Liver (tissue), 9 donors: ENCODE measurements around the gene TRHDE. TPM values are rescaled to one million over a fixed set of nuclear protein-coding genes. Genes with fewer than 3 reads are reported as not detected.
A peak's percentile ranks its signal among the peaks of the same experiment; 100 is the strongest.

Experiments
- DNase-seq: peaks from one replicate; pipeline ENCODE4 v3.0.0-alpha.2; 2017; ENCODE audit warnings: low spot score
- H3K27ac ChIP-seq, 2 donors: one replicate each; pipeline ENCODE4 v1.7.0; 2013; ENCODE audit warnings: inconsistent platforms in 2 of 2, low read length in 2 of 2, control low read depth in 1 of 2, low read depth in 1 of 2, mild to moderate bottlenecking in 1 of 2
- H3K27me3 ChIP-seq, 4 donors: one replicate each; pipeline versions ENCODE4 v1.6.1 to v1.7.0; 2013; ENCODE audit warnings: low read length in 3 of 4, inconsistent platforms in 1 of 4, mild to moderate bottlenecking in 1 of 4, moderate library complexity in 1 of 4; ENCODE audit not compliant: control insufficient read depth in 4 of 4, insufficient read depth in 4 of 4
- H3K36me3 ChIP-seq, 4 donors: one replicate each; pipeline versions ENCODE4 v1.6.1 to v1.7.0; 2013; ENCODE audit warnings: low read length in 3 of 4, mild to moderate bottlenecking in 3 of 4, low read depth in 1 of 4, moderate library complexity in 1 of 4; ENCODE audit not compliant: control insufficient read depth in 4 of 4, insufficient read depth in 3 of 4
- H3K4me1 ChIP-seq, 4 donors: one replicate each; pipeline versions ENCODE4 v1.6.1 to v1.7.0; 2013; ENCODE audit warnings: low read length in 3 of 4, mild to moderate bottlenecking in 3 of 4, moderate library complexity in 1 of 4; ENCODE audit not compliant: control insufficient read depth in 4 of 4, insufficient read depth in 4 of 4
- H3K4me3 ChIP-seq, 3 donors: one replicate each; pipeline versions ENCODE4 v1.6.1 to v1.7.0; 2013; ENCODE audit warnings: low read length in 3 of 3, control low read depth in 1 of 3, low read depth in 1 of 3, mild to moderate bottlenecking in 1 of 3
- H3K9ac ChIP-seq, 2 donors: one replicate each; pipeline ENCODE4 v1.7.0; 2013; ENCODE audit warnings: low read length in 2 of 2, mild to moderate bottlenecking in 2 of 2, moderate library complexity in 2 of 2, control low read depth in 1 of 2, low read depth in 1 of 2
- H3K9me3 ChIP-seq, 4 donors: one replicate each; pipeline versions ENCODE4 v1.6.1 to v1.7.0; 2013; ENCODE audit warnings: low read length in 3 of 4; ENCODE audit not compliant: control insufficient read depth in 4 of 4
- ATF3 ChIP-seq: IDR thresholded peaks from 2 replicates; pipeline ENCODE4 v1.6.1; 2016; ENCODE audit warnings: antibody characterized with exemption
- CTCF ChIP-seq: fragments of 150-350 bp; IDR thresholded peaks from 2 replicates; pipeline ENCODE4 v1.5.1; 2017; ENCODE audit warnings: improper control_type of control experiment, low read depth, low read length; ENCODE audit not compliant: missing input control
- EGR1 ChIP-seq, 2 donors: IDR thresholded peaks; 2 replicates each; pipeline ENCODE4 v1.6.1; 2016 to 2018; ENCODE audit warnings: antibody characterized with exemption in 2 of 2, low read depth in 2 of 2
- FOXA1 ChIP-seq: IDR thresholded peaks from 2 replicates; pipeline ENCODE4 v1.6.1; 2016; ENCODE audit warnings: antibody characterized with exemption
- FOXA2 ChIP-seq: IDR thresholded peaks from 2 replicates; pipeline ENCODE4 v1.6.1; 2016; ENCODE audit warnings: antibody characterized with exemption
- GABPA ChIP-seq, 2 donors: IDR thresholded peaks in 1 of 2; conservative IDR thresholded peaks in 1 of 2; 2 replicates each; pipeline ENCODE4 v1.6.1; 2016; ENCODE audit warnings: antibody characterized with exemption in 2 of 2, mild to moderate bottlenecking in 1 of 2, moderate library complexity in 1 of 2
- HNF4A ChIP-seq, 2 donors: conservative IDR thresholded peaks; 2 replicates each; pipeline ENCODE4 v1.6.1; 2016; ENCODE audit warnings: antibody characterized with exemption in 2 of 2, mild to moderate bottlenecking in 2 of 2
- HNF4G ChIP-seq: IDR thresholded peaks from 2 replicates; pipeline ENCODE4 v1.6.1; 2016; ENCODE audit warnings: antibody characterized with exemption
- JUND ChIP-seq, 2 donors: IDR thresholded peaks; 2 replicates each; pipeline ENCODE4 v1.6.1; 2016; ENCODE audit warnings: antibody characterized with exemption in 2 of 2
- MAX ChIP-seq: IDR thresholded peaks from 2 replicates; pipeline ENCODE4 v1.6.1; 2016; ENCODE audit warnings: antibody characterized with exemption
- NR2F2 ChIP-seq: IDR thresholded peaks from 2 replicates; pipeline ENCODE4 v1.6.1; 2016; ENCODE audit warnings: antibody characterized with exemption
- RAD21 ChIP-seq, 2 donors: IDR thresholded peaks; 2 replicates each; pipeline ENCODE4 v1.6.1; 2016; ENCODE audit warnings: antibody characterized with exemption in 2 of 2, mild to moderate bottlenecking in 2 of 2
- RXRA ChIP-seq, 2 donors: IDR thresholded peaks; 2 replicates each; pipeline ENCODE4 v1.6.1; 2017 to 2018; ENCODE audit warnings: antibody characterized with exemption in 2 of 2, mild to moderate bottlenecking in 1 of 2
- SP1 ChIP-seq: IDR thresholded peaks from 2 replicates; pipeline ENCODE4 v1.6.1; 2018; ENCODE audit warnings: antibody characterized with exemption, mild to moderate bottlenecking
- TAF1 ChIP-seq: conservative IDR thresholded peaks from 2 replicates; pipeline ENCODE4 v1.6.1; 2016; ENCODE audit warnings: antibody characterized with exemption, mild to moderate bottlenecking
- YY1 ChIP-seq: IDR thresholded peaks from 2 replicates; pipeline ENCODE4 v1.6.1; 2016; ENCODE audit warnings: antibody characterized with exemption, mild to moderate bottlenecking
- WGBS: extraction: QIAGEN DNeasy Blood & Tissue Kit; methylation state at CpG from one replicate; pipeline ENCODE4 v1.1.7; 2013; 5-methylcytosine and 5-hydroxymethylcytosine counted together
- polyA plus RNA-seq, 2 donors: library from polyadenylated mRNA; stranded (reverse) in 1 of 2; unstranded in 1 of 2; fragments of 200-250 nt in 1 of 2; fragments of >200 nt in 1 of 2; fragmentation: Nextera tagmentation in 1 of 2; extraction: Ambion mirVana in 1 of 2; gene quantifications; one replicate each; pipeline versions ENCODE4 v1.2.1 to v1.2.3, GENCODE V29; 2013 to 2015
- total RNA-seq, 2 donors: library from RNA; depleted of rRNA; stranded (reverse); fragments of >200 nt; gene quantifications; one replicate each; pipeline ENCODE4 v1.2.3, GENCODE V29; 2014
- TF ChIP-seq, protein P1 (sequence below): IDR thresholded peaks from 2 replicates; pipeline ENCODE4 v1.6.1; 2016; ENCODE audit warnings: antibody characterized with exemption, mild to moderate bottlenecking
- TF ChIP-seq, protein P2 (sequence below): IDR thresholded peaks from 2 replicates; pipeline ENCODE4 v1.6.1; 2016; ENCODE audit warnings: antibody characterized with exemption
- donor health status: healthy.
- donor health status: healthy.
- donor health status: healthy.
- donor health status: healthy.
- donor health status: healthy.

TRHDE gene
- total and polyA plus RNA-seq, 4 donors = 0.05 to 0.17 (median 0.14) TPM; not detected in 1

DNA sequence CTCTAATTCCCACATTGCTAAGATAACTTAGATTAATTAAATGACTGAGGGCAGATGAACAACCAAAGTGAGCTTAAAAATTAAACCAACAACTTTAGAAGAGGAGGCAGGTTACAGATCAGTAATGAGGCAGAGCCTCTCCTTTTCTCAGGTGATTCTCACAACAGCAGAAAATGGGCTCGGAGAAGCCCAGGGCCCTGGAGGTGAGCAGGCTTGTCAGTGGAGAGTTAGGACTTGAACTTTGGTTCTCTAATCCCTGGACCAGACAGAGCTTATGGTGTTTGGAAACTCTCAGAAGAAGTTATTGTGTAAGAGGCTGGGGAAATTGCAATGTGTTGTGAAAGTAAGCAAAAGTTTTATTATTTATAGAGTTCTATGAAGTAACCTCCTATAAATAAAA, 2.8 kb downstream of the TRHDE start:
- H3K9ac ChIP-seq = no peak overlapping the region
- no peak for DNase-seq
- H3K36me3 ChIP-seq = no peaks in the 10 kb centered on the region
- no peak overlapping the region for H3K4me3 ChIP-seq
- no peaks in the 10 kb centered on the region for H3K9me3 ChIP-seq
- WGBS = 34% methylated on average over 1 of the region's 1 CpG
- H3K27me3 ChIP-seq = peaks cover 0 to 7% (median under 1%) of the 10 kb centered on the region in 4 donors
- peak overlapping the region in 1 of 2 donors; percentile 3 for H3K27ac ChIP-seq
- peaks cover 12 to 37% (median 24%) of the 10 kb centered on the region in 4 donors for H3K4me1 ChIP-seq
- no peak for TF ChIP-seq MAX
- TF ChIP-seq JUND (IDR thresholded peaks at IDR 0.05) = peak in 1 of 2 donors; percentile 38
- TF ChIP-seq, protein P1, sequence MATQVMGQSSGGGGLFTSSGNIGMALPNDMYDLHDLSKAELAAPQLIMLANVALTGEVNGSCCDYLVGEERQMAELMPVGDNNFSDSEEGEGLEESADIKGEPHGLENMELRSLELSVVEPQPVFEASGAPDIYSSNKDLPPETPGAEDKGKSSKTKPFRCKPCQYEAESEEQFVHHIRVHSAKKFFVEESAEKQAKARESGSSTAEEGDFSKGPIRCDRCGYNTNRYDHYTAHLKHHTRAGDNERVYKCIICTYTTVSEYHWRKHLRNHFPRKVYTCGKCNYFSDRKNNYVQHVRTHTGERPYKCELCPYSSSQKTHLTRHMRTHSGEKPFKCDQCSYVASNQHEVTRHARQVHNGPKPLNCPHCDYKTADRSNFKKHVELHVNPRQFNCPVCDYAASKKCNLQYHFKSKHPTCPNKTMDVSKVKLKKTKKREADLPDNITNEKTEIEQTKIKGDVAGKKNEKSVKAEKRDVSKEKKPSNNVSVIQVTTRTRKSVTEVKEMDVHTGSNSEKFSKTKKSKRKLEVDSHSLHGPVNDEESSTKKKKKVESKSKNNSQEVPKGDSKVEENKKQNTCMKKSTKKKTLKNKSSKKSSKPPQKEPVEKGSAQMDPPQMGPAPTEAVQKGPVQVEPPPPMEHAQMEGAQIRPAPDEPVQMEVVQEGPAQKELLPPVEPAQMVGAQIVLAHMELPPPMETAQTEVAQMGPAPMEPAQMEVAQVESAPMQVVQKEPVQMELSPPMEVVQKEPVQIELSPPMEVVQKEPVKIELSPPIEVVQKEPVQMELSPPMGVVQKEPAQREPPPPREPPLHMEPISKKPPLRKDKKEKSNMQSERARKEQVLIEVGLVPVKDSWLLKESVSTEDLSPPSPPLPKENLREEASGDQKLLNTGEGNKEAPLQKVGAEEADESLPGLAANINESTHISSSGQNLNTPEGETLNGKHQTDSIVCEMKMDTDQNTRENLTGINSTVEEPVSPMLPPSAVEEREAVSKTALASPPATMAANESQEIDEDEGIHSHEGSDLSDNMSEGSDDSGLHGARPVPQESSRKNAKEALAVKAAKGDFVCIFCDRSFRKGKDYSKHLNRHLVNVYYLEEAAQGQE = peak; percentile 40
- TF ChIP-seq RXRA (IDR thresholded peaks at IDR 0.05) = peak in 1 of 2 donors; percentile 42
- peak; percentile 71 for TF ChIP-seq HNF4A (conservative IDR thresholded peaks at IDR 0.05)

GRCh38 chr12:72275526-72275925, 3.4 kb downstream of the TRHDE start:
- no peak overlapping the region for H3K9ac ChIP-seq
- peaks cover 12 to 37% (median 24%) of the 10 kb centered on the region in 4 donors for H3K4me1 ChIP-seq
- WGBS = 72% methylated on average over 2 of the region's 2 CpGs
- no peaks in the 10 kb centered on the region for H3K9me3 ChIP-seq
- H3K27me3 ChIP-seq = peaks cover 0 to 7% (median under 1%) of the 10 kb centered on the region in 4 donors
- no peak for TF ChIP-seq ATF3
- no peak for TF ChIP-seq RXRA (IDR thresholded peaks at IDR 0.05)
- no peak for TF ChIP-seq RAD21 (IDR thresholded peaks at IDR 0.05)
- no peak for TF ChIP-seq TAF1
- no peak for TF ChIP-seq HNF4A (conservative IDR thresholded peaks at IDR 0.05)
- TF ChIP-seq, protein P2, sequence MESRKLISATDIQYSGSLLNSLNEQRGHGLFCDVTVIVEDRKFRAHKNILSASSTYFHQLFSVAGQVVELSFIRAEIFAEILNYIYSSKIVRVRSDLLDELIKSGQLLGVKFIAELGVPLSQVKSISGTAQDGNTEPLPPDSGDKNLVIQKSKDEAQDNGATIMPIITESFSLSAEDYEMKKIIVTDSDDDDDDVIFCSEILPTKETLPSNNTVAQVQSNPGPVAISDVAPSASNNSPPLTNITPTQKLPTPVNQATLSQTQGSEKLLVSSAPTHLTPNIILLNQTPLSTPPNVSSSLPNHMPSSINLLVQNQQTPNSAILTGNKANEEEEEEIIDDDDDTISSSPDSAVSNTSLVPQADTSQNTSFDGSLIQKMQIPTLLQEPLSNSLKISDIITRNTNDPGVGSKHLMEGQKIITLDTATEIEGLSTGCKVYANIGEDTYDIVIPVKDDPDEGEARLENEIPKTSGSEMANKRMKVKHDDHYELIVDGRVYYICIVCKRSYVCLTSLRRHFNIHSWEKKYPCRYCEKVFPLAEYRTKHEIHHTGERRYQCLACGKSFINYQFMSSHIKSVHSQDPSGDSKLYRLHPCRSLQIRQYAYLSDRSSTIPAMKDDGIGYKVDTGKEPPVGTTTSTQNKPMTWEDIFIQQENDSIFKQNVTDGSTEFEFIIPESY = no peak
- TF ChIP-seq, protein P1 = no peak
- no peak for TF ChIP-seq FOXA1
- no peak for TF ChIP-seq GABPA (IDR thresholded peaks at IDR 0.05 in 1 of 2, conservative IDR thresholded peaks at IDR 0.05 in 1 of 2)
- TF ChIP-seq NR2F2 = no peak
- TF ChIP-seq SP1 = no peak
- no peak for TF ChIP-seq JUND (IDR thresholded peaks at IDR 0.05)
- TF ChIP-seq CTCF = no peak
- TF ChIP-seq MAX = no peak
- no peak for TF ChIP-seq YY1
- TF ChIP-seq HNF4G = no peak
- TF ChIP-seq EGR1 (IDR thresholded peaks at IDR 0.05; ENCODE audit: low read depth in 2 of 2) = no peak
- TF ChIP-seq FOXA2 = no peak
- DNase-seq = no peak
- no peaks in the 10 kb centered on the region for H3K36me3 ChIP-seq
- H3K4me3 ChIP-seq = no peak overlapping the region
- H3K27ac ChIP-seq = peak overlapping the region; percentile 22 to 54
